GM19395 (cell line): ENCODE results near the gene OPTN.
"Not testable (repeated sequence)": the region's sequence is repeated elsewhere in the genome, so short reads cannot be mapped to it uniquely, and the experiment has no call there.

Source experiments
- ATAC-seq: cut with Tn5 transposase; IDR thresholded peaks from one replicate; pipeline ENCODE4 v1.9.1; 2021; ENCODE audit warnings: mild to moderate bottlenecking, moderate library complexity; ENCODE audit not compliant: unreplicated experiment

The OPTN gene

GRCh38 chr10:13099666-13100348, at the start of gene OPTN:
TSS of gene OPTN (plus strand) at chr10:13100163. CDS start at chr10:13109123, 8,960 bp downstream.
- peak; percentile 69 for ATAC-seq

GRCh38 chr10:13051126-13051694, 48.8 kb upstream of the OPTN start:
- ATAC-seq, result no peak

- ATAC-seq, result not testable (repeated sequence)
Measured at GRCh38 chr10:13053208-13053607, 46.8 kb upstream of the OPTN start.

DNA sequence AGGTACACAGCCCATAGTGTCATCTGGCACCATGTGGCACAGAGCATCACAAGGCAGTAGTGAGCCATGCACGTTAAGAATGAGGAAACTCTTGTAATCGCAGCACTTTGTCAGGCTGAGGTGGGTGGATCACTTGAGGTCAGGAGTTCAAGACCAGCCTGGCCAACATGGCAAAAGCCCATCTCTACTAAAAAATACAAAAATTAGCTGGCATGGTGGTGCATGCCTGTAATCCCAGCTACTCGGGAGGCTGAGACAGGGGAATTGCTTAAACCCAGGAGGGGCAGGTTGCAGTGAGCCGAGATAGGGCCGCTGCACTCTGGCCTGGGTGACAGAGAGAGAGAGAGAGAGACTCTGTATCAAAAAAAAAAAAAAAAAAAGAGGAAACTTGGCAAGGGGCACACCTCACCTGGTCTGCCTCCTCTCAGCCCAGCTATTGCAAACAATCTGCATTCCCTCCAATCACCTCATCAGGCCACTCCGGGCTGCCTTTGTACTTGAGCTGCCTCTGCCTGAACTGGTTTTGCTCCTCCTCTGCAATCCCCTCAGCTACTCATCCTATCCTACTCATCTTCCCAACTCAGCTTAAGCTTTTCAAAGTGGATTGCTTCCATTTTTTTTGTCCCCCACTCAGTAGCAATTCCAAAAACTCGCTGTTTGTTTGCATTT, 46.0 kb upstream of the OPTN start:
- no peak for ATAC-seq

DNA sequence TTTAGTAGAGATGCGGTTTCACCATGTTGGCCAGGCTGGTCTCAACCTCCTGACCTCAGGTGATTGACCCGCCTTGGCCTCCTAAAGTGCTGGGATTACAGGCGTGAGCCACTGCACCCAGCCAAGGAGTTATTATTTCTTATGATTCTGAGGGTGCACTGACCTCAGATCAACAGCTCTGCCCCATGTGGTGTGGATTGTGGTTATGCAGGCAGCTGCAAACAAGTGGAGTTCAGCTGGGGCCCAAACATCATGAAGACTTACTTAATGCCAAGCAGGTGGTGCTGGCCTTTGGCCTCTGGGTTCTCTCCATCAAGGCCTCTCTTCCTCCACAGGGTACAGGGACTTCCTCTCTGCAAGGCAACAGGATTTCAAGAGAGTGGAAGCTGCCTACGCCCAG, 45.1 kb upstream of the OPTN start:
- ATAC-seq, result no peak

DNA sequence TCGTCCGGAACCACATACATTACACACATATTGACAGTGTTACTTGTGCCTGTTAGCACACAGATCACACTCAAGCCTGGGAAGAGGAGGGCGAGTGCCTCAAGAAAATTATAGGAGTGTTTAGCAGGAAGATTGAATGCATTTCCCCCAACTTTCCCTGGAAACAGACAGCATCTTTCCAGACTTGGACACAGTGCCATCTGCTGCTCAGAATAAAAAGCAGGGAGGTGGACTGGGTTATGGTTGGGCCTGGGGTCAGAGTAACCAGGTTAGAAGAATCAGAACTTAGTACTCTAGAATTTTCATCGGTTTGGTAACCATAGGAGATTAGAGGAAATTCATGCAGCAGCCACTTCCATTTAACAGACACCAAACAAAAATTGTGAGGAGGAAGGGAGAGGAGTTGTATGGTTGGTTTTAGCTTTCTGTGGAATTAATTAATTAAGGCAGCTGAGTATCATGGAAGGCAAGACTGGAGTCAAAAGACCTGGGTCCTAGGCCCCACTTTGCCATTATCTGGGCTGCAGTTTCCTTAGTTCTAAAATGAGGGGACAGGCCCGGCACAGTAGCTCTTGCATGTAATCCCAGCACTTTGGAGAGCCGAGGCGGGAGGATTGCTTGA, 43.4 kb upstream of the OPTN start:
- no peak for ATAC-seq

GRCh38 chr10:13062803-13063202, 37.2 kb upstream of the OPTN start:
- no peak for ATAC-seq

DNA sequence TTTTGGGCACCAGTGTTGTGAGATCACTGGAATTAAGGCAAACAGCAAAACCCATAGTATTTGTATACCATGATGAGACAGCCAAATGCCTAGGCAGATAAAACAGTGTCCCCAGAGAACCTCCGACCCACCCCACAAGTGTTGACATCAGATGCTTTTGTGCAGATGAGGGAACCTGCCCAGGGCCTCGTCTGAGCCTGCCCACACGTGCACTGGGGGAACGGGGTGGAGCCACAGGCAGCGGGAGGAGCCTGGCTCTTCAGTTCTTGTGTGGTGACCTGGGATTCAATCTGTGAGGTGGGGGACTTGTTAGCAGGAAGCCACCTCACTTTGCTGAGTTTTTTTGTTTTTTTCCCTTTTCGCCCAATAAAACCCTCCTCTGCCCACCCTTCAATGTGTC, 33.4 kb upstream of the OPTN start:
- no peak for ATAC-seq

DNA sequence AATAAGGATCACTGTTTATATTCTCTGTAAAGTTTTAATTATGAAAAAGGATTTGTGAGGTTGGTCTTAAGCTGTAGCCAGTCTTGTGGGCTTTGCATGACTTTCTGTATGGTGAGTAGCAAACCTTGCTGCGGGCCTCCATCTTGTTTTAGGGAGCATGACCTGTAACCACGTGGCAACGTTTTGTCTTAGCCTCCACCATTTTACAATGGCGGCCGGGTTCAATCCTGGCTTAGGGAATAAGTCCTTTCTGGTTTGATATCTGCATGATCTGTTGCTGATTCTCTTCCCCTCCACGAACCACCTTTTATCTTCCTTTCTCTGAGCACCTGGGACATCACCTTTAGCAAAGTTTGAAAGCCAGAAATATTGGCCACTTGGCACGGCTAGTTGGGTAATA, 32.5 kb upstream of the OPTN start:
- ATAC-seq, result no peak

GRCh38 chr10:13068071-13068470, 31.9 kb upstream of the OPTN start:
- ATAC-seq, result no peak

DNA sequence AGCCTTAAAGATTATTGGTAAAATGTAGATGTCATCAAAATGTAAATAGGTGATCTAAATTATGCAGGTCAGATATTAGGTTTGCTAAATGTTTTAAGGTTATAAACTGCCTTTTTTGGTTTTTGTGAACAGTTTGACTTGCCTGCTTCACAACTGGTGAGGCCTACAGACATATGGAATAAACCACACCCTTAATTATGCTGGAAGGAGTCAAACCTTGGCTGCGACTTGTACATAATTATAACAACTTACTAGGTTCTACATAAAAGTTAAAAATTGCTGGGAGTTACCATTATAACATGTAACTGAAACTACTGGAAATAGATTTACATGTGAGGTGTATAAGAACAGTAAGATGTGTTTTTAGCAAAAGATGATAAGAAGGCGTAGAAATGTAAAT, 31.5 kb upstream of the OPTN start:
- no peak for ATAC-seq

DNA sequence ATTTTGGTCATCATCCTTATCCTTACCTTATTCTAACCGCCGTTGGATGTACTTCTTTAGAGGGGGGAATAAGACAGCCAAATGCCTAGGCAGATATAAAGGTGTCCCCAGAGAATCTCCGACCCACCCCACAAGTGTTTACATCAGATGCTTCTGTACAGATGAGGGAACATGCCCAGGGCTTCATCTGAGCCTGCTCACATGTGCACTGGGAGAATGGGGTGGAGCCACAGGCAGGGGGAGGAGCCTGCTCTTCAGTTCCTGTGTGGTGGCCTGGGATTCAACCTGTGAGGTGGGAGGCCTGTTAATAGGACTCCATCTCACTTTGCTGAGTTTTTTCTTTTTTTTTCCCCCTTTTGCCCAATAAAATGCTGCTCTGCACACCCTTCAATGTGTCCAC, 27.6 kb upstream of the OPTN start:
- ATAC-seq, result no peak

- no peak for ATAC-seq
Measured at GRCh38 chr10:13074563-13075451, 25.2 kb upstream of the OPTN start.

DNA sequence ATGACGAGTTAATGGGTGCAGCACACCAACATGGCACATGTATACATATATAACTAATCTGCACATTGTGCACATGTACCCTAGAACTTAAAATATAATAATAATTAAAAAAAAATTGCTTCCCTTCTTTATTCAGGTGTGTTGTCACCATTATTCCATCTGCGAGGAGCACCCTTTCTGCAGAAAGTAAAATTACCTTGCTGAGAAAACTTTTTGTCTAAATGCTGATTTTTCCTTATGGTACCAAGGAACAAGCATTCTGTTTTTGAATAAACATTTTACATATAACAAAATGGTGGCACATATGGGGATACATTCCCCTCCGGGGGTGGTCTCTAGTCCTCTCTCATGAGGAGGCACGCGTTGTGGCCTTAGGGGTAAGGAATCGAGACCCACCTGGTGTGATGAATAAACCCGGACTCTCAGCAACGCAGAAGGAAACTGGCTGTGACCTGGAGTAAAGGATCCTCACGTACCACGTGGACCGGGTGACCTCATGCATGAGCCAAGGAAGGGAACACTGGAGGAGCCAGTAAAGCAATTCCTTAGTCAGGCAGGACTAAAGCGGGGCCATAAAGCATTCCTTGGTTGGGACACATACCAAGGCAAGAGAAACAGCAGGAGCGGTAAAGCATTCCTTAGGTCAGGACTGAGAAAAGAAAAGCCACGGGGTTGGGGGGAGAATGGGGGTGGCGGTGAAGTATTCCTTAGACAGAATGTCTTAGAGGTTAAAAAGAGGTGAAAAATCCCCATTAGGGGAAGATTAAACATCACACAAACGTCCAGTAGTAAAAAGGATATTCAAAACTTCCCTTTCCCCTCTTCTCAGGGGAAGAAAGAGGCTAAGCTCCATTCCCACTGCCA, 20.8 kb upstream of the OPTN start:
- ATAC-seq, result no peak

- ATAC-seq, result no peak
Measured at GRCh38 chr10:13079776-13080050, 20.2 kb upstream of the OPTN start.

DNA sequence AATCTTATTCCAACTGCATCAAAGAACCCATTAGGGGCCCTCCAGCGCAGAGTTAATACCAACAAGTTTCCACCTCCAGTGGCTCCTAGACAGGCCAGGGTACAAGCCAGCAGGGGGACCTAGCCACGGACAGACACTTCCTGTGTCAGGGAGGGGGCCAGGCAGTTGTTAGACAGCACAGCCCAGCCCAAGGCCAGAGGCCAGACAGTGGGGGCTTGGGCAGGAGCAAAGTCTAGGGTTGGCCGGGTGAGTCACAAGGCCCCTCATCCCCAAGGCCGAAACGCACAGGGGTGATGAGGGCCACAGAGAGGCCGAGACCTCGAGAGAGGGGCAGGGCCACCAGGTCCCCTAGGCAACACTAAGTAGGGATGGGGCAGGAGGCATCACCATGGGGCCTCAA, 19.3 kb upstream of the OPTN start:
- ATAC-seq, result no peak

DNA sequence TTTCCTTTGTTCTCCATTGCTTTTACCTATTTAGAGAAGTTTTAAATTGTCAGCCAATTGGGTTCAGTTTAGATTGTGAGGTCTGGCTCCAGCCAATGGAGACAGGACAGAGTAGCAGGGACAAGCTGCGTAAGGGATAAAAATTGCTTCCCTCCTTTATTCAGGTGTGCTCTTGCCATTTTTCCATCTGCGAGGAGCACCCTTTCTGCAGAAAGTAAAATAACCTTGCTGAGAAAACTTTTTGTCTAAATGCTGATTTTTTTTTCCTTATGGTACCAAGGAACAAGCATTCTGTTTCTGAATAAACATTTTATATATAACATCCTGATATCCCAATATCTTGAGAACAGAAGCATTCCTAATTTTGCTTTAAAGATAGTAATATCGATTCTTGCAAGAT, 16.3 kb upstream of the OPTN start:
- ATAC-seq, result not testable (repeated sequence)

DNA sequence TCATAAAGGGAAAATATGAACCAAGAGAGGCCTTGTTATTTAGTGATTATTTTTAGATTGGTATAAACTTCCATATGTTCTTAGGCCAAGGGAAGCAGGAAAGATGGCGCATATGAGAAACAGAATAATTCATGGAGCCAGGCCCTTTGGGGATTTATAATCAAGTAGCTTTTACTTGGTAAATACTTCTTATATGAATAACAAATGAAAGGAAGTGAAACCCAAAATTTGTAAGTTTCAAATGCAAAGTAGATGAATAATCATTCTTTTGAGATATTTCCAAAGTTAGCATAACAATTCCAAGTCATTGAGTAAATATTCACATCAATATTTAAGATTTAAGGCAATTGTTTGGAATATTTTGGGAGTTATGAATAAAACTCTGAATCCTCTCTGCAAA, 13.9 kb upstream of the OPTN start:
- ATAC-seq, result no peak

- ATAC-seq, result no peak
Measured at GRCh38 chr10:13087601-13087985, 12.4 kb upstream of the OPTN start.

- ATAC-seq, result no peak
Measured at GRCh38 chr10:13087986-13088618, 11.9 kb upstream of the OPTN start.
